Activated T-helper 2 cell treated with anti-CD3 and anti-CD28 coated beads, Interferon-gamma antibody, Interleukin-2, Interleukin-4, amounts not matched to agents 10 μg/mL and 5 μg/mL and 100 μg/mL, durations not matched to agents 14 hours and 24 hours and 36 hours (primary cell): ENCODE measurements around the gene MED17. TPM values are rescaled to one million over a fixed set of nuclear protein-coding genes. Genes with fewer than 3 reads are reported as not detected.

Experiments
- DNase-seq: peaks from one replicate; pipeline ENCODE4 v3.0.0; 2021; ENCODE audit warnings: low spot score
- H3K27ac Mint-ChIP-seq: one replicate; pipeline ENCODE4 v1.8.0; 2021; ENCODE audit warnings: mixed read lengths
- H3K27me3 Mint-ChIP-seq: one replicate; pipeline ENCODE4 v1.8.0; 2021; ENCODE audit warnings: low read depth, mixed read lengths
- H3K36me3 Mint-ChIP-seq: one replicate; pipeline ENCODE4 v1.8.0; 2021; ENCODE audit warnings: low read depth, mixed read lengths
- H3K4me1 Mint-ChIP-seq: one replicate; pipeline ENCODE4 v1.8.0; 2021; ENCODE audit warnings: low read depth, mixed read lengths
- H3K4me3 Mint-ChIP-seq: one replicate; pipeline ENCODE4 v1.8.0; 2021; ENCODE audit warnings: low read depth, mild to moderate bottlenecking, moderate library complexity, mixed read lengths
- H3K9me3 Mint-ChIP-seq: one replicate; pipeline ENCODE4 v1.8.0; 2021; ENCODE audit warnings: mixed read lengths
- intact Hi-C: fragments of 100-400 bp; cut with micrococcal nuclease; formaldehyde crosslinking; loops from one replicate; pipeline ENCODE4 v1.15.1; 2023
- total RNA-seq: library from RNA; stranded (reverse); gene quantifications from 2 replicates; pipeline ENCODE4 v1.2.3, GENCODE V29; 2022

Gene MED17
- total RNA-seq, 1 donor from 2014 or later: 48.5 TPM

- Mint-ChIP-seq H3K27me3 (peaks cover 22% of the 10 kb centered on the region), H3K4me3 (no peak overlapping the region), H3K9me3 (no peaks in the 10 kb centered on the region), H3K27ac (no peak overlapping the region), H3K36me3 (no peaks in the 10 kb centered on the region), H3K4me1 (no peaks in the 10 kb centered on the region)
- no peak for DNase-seq
- intact Hi-C loops: no loop called here
Measured at GRCh38 chr11:93849751-93850593, 65.9 kb downstream of the MED17 start.

DNA sequence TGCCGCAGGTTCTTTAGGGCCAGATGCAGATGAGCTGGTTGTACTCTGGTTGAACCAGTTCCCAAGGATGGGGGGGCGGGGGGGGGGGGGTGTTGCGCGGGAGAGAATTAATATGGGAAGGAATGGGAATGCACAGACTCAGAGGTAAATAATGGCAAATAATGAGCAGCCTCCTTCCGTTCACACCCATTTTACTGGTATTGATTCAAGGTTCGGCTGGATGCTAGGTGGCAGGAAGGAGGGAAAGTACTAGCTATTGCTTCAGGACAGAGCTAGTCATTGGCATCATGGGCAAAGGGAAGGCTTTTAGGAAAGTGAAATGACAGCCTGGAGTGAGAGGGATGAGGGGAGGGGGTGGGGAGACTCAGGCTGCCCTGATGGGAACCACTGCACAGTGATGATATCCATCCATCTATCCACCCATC lies 66.5 kb downstream of the MED17 start, which contains the start of gene VSTM5:
Gene VSTM5, minus strand, starts transcription at position 25 of the 425 bp plus-strand sequence. CDS start 116 bp downstream, outside the sequence.
- no peak for DNase-seq

DNA sequence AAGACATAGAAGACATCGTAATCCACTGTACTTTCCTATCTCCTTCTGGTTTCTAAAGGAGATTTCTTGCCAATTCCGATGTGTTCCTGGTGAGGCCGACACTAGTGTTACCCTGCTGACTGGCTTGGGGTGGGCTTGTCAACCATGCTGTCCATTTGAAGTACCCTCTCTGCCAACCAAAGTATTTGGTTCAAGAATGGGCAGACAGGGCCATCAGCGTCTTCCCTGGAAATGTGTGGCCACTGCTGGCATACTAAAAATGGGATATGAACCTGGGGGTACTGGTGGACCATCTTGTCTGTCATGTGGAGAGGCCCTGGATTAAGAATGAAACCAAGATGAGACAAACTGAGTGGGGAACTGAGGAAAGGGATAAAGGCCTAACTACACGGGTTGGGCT lies 68.2 kb downstream of the MED17 start:
- no peak overlapping the region for H3K4me3 Mint-ChIP-seq
- H3K4me1 Mint-ChIP-seq: no peaks in the 10 kb centered on the region
- H3K9me3 Mint-ChIP-seq: no peaks in the 10 kb centered on the region
- no peak overlapping the region for H3K27ac Mint-ChIP-seq
- intact Hi-C loops: no loop called here
- H3K36me3 Mint-ChIP-seq: no peaks in the 10 kb centered on the region
- no peak for DNase-seq
- H3K27me3 Mint-ChIP-seq: peaks cover 26% of the 10 kb centered on the region

More for the DNA sequence above, 66.5 kb downstream of the MED17 start, which contains the start of gene VSTM5:
- Mint-ChIP-seq H3K4me1 (no peaks in the 10 kb centered on the region), H3K36me3 (no peaks in the 10 kb centered on the region), H3K9me3 (no peaks in the 10 kb centered on the region), H3K27ac (no peak within 1 kb of the TSS), H3K27me3 (peaks cover 22% of the 10 kb centered on the region), H3K4me3 (no peak within 1 kb of the TSS)
- intact Hi-C loops: no loop called here

GRCh38 chr11:93857413-93858120 lies 73.5 kb downstream of the MED17 start:
- Mint-ChIP-seq H3K36me3 (no peaks in the 10 kb centered on the region), H3K4me1 (no peaks in the 10 kb centered on the region), H3K4me3 (no peak overlapping the region), H3K9me3 (no peaks in the 10 kb centered on the region), H3K27me3 (peaks cover 13% of the 10 kb centered on the region), H3K27ac (no peak overlapping the region)
- intact Hi-C loops: no loop called here
- no peak for DNase-seq

DNA sequence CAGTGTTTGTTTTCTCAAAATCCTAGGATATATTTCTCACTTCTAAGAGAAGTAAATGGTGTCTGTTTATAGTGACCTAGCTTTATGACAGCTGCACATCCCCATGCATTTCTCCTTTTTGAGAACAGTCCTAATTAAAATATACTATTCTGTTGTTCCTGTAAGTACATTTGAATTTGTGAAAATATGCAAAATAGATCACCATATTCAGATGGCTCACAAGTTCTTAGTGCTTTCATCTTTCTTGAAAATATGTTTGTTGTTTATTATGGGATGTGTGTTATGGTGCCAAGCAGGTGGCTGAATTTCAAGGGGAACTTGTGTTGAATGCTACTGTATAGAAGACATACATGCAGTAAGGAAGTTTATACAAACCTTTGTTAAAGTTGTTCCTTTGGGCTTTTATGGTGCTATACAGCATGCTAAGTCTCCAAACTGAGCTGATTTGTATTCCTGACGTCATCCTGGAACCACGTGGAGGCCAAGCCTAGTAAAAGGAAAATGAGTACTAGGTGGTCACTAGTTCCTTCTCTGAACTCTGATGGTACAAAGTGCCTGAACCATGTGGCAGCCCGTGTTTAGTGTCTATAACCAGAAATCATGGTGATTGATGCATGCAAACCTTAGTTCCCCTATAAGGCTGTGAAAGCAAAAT lies 74.2 kb downstream of the MED17 start:
- H3K4me1 Mint-ChIP-seq: no peaks in the 10 kb centered on the region
- no peaks in the 10 kb centered on the region for H3K36me3 Mint-ChIP-seq
- H3K9me3 Mint-ChIP-seq: no peaks in the 10 kb centered on the region
- intact Hi-C loops: no loop called here
- H3K27me3 Mint-ChIP-seq: peaks cover 8% of the 10 kb centered on the region
- no peak for DNase-seq
- H3K4me3 Mint-ChIP-seq: no peak overlapping the region
- no peak overlapping the region for H3K27ac Mint-ChIP-seq

DNA sequence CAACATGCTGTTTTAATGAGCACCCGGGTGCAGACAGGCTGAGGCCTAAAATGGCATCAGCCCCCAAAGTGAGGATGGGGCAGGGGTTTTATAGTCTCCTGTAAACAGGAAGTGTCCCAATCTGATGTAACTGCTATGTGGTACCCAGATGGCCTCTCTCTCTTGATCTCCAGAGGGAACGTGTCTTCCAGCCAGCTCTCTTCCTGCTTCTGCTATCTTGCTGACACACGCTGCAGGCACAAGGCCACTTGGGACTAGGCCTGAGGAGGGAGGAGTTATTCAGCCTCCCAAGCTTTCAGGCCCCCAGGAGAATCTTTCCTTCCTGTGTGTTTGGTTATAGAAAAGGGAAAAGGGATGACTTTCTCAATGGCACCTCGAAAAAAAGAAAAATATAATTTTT lies 77.7 kb downstream of the MED17 start:
- H3K4me3 Mint-ChIP-seq: no peak overlapping the region
- no peaks in the 10 kb centered on the region for H3K9me3 Mint-ChIP-seq
- H3K36me3 Mint-ChIP-seq: no peaks in the 10 kb centered on the region
- no peak for DNase-seq
- H3K4me1 Mint-ChIP-seq: no peaks in the 10 kb centered on the region
- no peak overlapping the region for H3K27ac Mint-ChIP-seq
- peaks cover 4% of the 10 kb centered on the region for H3K27me3 Mint-ChIP-seq
- intact Hi-C loops: no loop called here

Other genes with a start within 250 kb of the MED17 start
- gene SMCO4, start 240.9 kb upstream of the MED17 start, total RNA-seq: 40.8 and 41.5 TPM in 2 replicates
- gene CEP295, start 122.6 kb upstream of the MED17 start, total RNA-seq: 30.0 and 31.8 TPM in 2 replicates
- 344 TPM in 2 replicates for gene TAF1D, start 42.8 kb upstream of the MED17 start, total RNA-seq
- 19.3 and 21.2 TPM in 2 replicates for gene C11orf54, start 42.6 kb upstream of the MED17 start, total RNA-seq
- not detected in 2 replicates for gene VSTM5, start 66.3 kb downstream of the MED17 start, total RNA-seq
- gene HEPHL1, start 237.1 kb downstream of the MED17 start, total RNA-seq: not detected in 2 replicates